NK-92 treated with Interleukin-12 subunit alpha and Interleukin-12 subunit beta, amount 100 ng/mL, for 24 hours (cell line): ENCODE data around the gene MAPKAP1.

Source experiments
- DNase-seq: peaks from one replicate; lab custom pipeline; 2025; lab: John Stamatoyannopoulos, UW

Gene MAPKAP1

GRCh38 chr9:125484350-125485282 lies 222.4 kb downstream of the MAPKAP1 start:
- no peak for DNase-seq

GRCh38 chr9:125483697-125484096 lies 223.3 kb downstream of the MAPKAP1 start:
- DNase-seq: no peak

DNA sequence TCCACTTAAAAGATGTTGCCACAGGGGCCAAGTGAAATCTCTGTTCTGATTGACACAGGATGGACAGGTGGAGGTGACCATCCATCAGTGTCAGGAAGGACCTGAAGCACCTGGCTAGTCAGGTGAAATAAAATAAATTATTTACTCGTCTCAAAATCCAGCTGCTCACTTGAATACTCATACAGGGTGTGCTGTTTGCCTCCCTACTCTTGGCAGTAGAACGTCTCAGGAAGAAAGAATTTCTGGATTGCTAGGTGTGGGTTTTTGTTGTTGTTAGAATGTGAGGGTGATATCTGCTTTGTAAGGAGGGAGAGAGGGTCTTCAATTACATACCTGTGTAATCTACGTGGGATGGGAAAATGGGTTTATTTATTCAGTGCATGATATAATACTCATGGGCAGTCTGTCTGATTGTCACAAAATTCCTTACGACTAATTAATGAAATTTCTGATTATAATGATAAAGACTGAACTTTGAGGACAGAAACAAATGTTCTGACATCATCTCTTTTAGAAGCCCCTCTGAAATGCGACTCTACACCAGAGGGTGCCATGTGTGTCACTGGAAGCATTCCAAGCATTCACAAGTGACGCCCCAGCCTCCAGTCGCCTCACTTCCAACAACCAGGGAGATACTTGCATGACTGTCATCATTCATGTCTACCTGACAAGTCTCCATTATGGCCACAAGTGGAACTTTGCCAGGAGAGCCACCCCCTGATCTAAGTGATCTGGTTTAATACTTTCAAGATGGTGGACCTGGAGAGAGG lies 227.0 kb downstream of the MAPKAP1 start:
- no peak for DNase-seq

DNA sequence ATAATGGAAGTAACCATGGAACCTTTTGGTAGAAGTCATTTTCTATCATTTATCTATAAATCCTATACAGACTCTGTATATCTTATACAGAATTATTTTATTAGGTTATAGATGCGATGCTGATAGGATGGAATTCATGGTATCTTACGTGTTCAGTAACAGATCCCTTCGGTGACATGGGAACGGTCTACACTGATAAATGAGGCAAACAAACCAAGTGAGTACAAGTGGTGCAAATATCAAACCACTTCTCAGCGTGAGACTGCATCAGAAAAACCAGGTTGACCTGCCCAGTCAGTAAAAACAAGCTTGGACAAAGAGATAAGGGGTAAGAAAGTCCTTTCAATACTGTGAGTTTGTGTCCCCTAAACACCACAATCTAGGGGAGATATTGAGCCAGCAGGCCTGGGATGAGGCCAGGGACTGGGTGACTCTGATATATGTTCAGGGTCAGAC lies 229.9 kb downstream of the MAPKAP1 start:
- DNase-seq: no peak

DNA sequence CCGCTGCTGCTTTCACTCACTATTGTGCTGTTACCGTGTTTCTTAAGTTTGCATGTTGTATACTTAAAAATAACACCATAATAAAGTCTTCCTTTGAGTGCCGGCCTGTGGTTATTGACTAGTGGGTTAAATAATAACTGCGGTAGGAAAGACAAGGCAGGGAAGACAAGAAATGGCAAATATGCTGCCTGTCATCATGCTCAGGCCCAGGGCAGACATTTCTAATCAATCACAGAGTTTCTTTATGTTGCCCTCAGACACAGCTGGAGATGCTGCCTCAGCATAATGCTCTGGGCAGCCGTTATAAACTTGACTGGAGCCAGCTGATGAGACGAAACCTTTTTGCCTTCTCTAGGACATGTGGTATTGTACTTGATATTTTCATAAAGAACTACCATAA lies 230.4 kb downstream of the MAPKAP1 start:
- DNase-seq: no peak

DNA sequence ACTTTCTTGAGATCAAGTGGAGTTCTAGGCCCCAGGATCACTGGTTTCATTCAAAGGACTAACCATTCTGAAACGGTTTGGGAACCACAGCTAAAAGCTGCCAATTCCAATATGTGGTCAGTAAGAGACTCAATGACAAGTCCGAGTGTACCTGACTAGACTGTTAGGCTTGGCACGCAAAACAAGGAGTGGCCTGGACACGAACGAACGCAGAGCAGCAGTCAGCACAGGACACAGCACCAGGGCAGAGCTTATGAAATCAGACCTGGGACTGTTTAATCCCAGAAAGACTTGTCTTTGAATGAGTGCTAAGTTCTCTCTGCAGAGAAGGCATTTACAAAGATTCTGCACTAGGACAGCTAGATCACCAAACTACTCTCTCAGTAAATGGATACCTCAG lies 231.6 kb downstream of the MAPKAP1 start:
- no peak for DNase-seq

GRCh38 chr9:125472926-125473701 lies 233.9 kb downstream of the MAPKAP1 start:
- DNase-seq: no peak

GRCh38 chr9:125472562-125472925 lies 234.5 kb downstream of the MAPKAP1 start:
- DNase-seq: no peak

DNA sequence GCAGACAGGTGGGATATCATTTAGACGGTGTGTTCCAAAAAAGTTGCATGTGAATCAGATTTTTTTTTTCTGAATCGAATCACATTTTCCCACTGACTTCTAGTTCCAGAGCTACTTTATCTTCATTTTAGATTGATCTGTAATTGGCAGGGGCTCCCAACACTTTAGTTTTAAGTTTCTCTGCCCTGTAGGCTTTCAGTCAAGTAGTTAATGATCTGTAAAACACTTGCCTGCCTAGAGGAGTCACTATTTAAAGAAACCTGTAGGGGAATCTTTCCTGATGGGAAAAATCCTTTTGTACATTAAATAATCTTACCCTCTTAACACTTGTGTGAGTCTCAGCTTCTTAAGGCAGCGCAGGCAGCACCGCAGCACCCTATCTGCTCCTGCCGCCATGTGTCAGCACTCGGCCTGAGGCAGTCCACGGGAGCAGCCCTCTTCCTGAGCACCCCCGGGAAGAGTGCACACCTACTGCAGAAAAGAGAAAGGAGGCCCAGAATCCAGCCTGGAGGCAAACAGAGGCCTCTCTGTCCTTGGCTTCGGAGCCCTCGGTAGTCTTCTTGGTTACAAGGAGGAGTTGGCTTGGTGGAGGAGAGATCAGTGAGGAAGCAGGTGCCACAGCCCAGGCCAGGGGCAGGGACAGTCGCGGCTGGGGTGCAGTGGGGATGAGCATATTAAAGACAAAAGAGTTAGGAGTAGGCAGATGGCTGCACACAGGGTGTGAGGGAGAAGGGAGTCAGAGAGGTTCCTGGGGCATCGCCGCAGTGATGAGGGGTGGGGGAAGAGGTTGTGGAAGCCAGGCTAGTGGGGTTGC lies 236.0 kb downstream of the MAPKAP1 start:
- DNase-seq: no peak

- DNase-seq: no peak
Observed at GRCh38 chr9:125470189-125470588, 236.8 kb downstream of the MAPKAP1 start.

- DNase-seq: no peak
Observed at GRCh38 chr9:125468646-125469045, 238.4 kb downstream of the MAPKAP1 start.

GRCh38 chr9:125467116-125467740 lies 239.8 kb downstream of the MAPKAP1 start:
- DNase-seq: no peak

DNA sequence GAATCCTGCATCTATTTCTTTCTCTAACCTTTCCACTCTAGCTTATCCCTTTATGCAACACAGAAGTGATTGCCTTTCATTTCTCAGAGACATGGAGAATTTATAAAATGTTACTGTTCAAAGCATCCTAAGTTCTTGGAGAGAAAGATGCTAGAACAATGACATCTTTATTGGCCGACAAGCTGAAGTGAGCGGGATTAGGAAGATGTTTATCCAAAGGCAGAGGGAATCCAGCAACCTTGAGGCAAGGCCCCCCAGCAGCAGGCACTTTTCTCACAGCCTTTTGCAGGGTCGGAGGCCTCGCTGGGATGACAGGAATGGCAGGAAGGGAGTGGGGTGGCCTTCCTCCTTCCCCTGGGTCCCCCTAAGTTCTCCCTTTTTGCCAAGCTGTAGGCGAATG lies 240.6 kb downstream of the MAPKAP1 start:
- DNase-seq: no peak

DNA sequence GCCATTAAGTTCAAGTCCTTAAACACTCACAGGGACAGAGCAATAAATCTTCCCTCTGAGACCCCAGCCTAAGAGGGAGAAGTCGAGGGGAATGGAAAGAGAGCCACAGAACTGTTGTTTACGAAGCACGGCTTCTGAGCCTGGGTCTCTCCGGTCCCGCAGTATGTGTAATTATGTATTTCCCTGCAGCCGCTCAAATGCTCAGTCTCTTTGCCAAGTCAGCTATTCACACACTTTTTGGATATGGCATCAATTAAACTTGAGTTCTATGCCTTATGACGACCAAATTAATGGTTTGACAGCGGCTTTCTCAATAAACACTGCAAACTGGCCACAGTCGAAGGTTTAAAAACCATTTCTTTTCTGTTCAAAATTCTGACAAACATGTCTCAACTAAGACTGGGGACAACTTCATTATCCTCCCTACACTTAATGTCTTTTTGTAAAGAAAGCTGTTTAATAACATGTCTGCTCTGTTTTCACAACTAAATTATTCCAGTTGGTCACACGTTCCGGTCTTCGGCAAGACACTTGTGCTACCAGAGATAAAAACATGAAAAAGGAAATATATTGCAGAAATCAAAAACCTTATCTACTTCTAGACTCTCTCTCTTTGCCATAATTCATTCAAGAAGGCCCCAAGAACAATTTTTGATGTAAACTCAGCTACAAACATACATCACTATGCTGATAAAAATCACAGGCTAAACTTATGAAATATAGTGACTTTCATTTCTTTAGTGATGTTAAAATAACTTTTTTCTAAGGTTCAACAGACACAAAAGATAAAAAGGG lies 242.2 kb downstream of the MAPKAP1 start:
- DNase-seq: no peak

- no peak for DNase-seq
Observed at GRCh38 chr9:125463926-125464325, 243.1 kb downstream of the MAPKAP1 start.

- DNase-seq: no peak
Observed at GRCh38 chr9:125462861-125463291, 244.1 kb downstream of the MAPKAP1 start.

GRCh38 chr9:125461636-125462190 lies 245.3 kb downstream of the MAPKAP1 start:
- no peak for DNase-seq

DNA sequence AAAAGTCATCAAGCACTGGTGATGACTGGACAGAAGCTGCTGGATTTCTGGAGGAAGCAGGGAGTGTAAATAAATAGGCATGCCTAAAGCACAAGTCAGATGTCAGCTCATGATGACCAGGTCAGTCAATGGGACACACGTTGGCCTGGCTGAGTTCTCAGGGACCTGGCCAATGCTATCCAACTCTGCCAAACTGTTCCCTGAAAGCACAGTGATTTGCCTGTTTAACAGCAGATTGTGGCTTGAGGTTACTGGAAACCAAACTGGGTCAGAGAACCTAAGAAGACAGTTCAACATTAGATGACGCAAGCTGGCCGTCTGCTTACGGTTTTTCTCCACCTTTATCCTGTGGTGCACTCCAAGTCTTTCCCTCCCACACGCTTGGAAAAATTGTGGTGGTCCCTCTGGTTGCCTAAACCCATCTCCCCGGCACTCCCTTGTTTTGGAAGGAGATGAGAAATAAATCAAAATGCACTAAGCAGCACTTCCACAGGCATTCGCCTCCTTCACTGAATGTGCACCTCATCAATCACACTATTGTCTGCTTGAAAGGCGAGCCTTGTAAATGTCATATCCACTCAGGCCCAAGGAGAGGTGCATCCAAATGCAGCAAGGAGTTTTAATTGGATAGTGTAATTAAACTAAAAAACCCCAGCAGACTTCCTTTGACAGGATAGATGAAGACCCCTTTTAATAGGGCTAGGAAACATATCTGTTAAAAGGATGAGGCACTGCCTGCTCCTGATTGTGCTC lies 245.9 kb downstream of the MAPKAP1 start:
- no peak for DNase-seq

GRCh38 chr9:125460346-125460745 lies 246.7 kb downstream of the MAPKAP1 start:
- DNase-seq: no peak
